Caco-2 (cell line): ENCODE measurements around the gene CCDC9B. TPM values are rescaled to one million over a fixed set of nuclear protein-coding genes. Genes with fewer than 3 reads are reported as not detected.

Source experiments
- BruUV-seq: library from RNA; stranded (reverse); fragments of 400-500 nt; replicated peaks from 2 replicates; lab custom pipeline; 2021; lab: Mats Ljungman, UMichigan
- CTCF ChIA-PET: fragments of 300-600 bp; sonication (Branson Sonifier 250); formaldehyde crosslinking; loops from one replicate; lab custom pipeline; 2022; ENCODE audit warnings: antibody characterized with exemption; lab: Charles Lee
- POLR2A ChIA-PET: fragments of 300-600 bp; sonication (Branson Sonifier 250); formaldehyde crosslinking; loops from one replicate; lab custom pipeline; 2022; ENCODE audit warnings: antibody characterized with exemption; lab: Charles Lee
- DNase-seq, 2 experiments: peaks; one replicate each; pipeline versions ENCODE4 v3.0.0 to v3.0.0-alpha.2; 2020 to 2022
- H3K27me3 ChIP-seq: replicated peaks from 2 replicates; pipeline ENCODE4 v1.6.0; 2011; ENCODE audit warnings: low read length; ENCODE audit not compliant: control insufficient read depth, insufficient read depth
- H3K36me3 ChIP-seq: 2 replicates; pipeline ENCODE4 v1.5.1; 2011; ENCODE audit warnings: low read length; ENCODE audit not compliant: control insufficient read depth, insufficient read depth
- H3K4me1 ChIP-seq: fragments of 250-450 bp; sonication (Bioruptor Pico); 2 replicates; pipeline ENCODE4 v1.5.1; 2020; ENCODE audit warnings: mild to moderate bottlenecking
- H3K4me3 ChIP-seq: 2 replicates; pipeline ENCODE4 v1.5.1; 2011; ENCODE audit warnings: low read depth, mild to moderate bottlenecking, control low read depth, low read length
- H3K9me3 ChIP-seq: fragments of 250-450 bp; sonication (Bioruptor Pico); 2 replicates; pipeline ENCODE4 v1.5.1; 2020; ENCODE audit warnings: mild to moderate bottlenecking, moderate library complexity
- H3K27ac Mint-ChIP-seq: one replicate; pipeline ENCODE4 v1.8.0; 2022; ENCODE audit warnings: mixed read lengths; ENCODE audit not compliant: unreplicated experiment
- H3K27me3 Mint-ChIP-seq: one replicate; pipeline ENCODE4 v1.8.0; 2022; ENCODE audit warnings: mixed read lengths; ENCODE audit not compliant: insufficient read depth, unreplicated experiment
- H3K36me3 Mint-ChIP-seq: one replicate; pipeline ENCODE4 v1.8.0; 2022; ENCODE audit warnings: mild to moderate bottlenecking, mixed read lengths; ENCODE audit not compliant: insufficient read depth, unreplicated experiment
- H3K4me1 Mint-ChIP-seq: one replicate; pipeline ENCODE4 v1.8.0; 2022; ENCODE audit warnings: low read depth, mixed read lengths; ENCODE audit not compliant: unreplicated experiment
- H3K4me3 Mint-ChIP-seq: one replicate; pipeline ENCODE4 v1.8.0; 2022; ENCODE audit warnings: mild to moderate bottlenecking, moderate library complexity, mixed read lengths; ENCODE audit not compliant: unreplicated experiment
- H3K9me3 Mint-ChIP-seq: one replicate; pipeline ENCODE4 v1.8.0; 2022; ENCODE audit warnings: mixed read lengths; ENCODE audit not compliant: unreplicated experiment
- intact Hi-C: fragments of 100-400 bp; cut with micrococcal nuclease; formaldehyde crosslinking; loops from one replicate; pipeline ENCODE4 v1.10.0; 2022; ENCODE audit not compliant: unreplicated experiment
- total RNA-seq: library from RNA; stranded (reverse); gene quantifications from 2 replicates; pipeline ENCODE4 v1.2.3, GENCODE V29; 2022
- TF ChIP-seq, protein P1 (sequence below), 2 experiments: fragments of 200-600 bp in 1 of 2; IDR thresholded peaks; 1 replicate in 1 of 2; 2 replicates in 1 of 2; pipeline versions ENCODE4 v1.5.1 to v1.8.0; 2011 to 2022; ENCODE audit warnings: antibody characterized with exemption in 1 of 2, control low read depth in 1 of 2, inconsistent platforms in 1 of 2, low read depth in 1 of 2, low read length in 1 of 2, mild to moderate bottlenecking in 1 of 2, moderate library complexity in 1 of 2; ENCODE audit not compliant: insufficient read depth in 1 of 2, severe bottlenecking in 1 of 2, unreplicated experiment in 1 of 2

CCDC9B gene
- total RNA-seq, 1 experiment from 2014 or later = 0.86 TPM

- H3K4me3 Mint-ChIP-seq = no peak overlapping the region
- Histone ChIP-seq H3K9me3 (no peaks in the 10 kb centered on the region), H3K4me3 (no peak overlapping the region), H3K4me1 (no peaks in the 10 kb centered on the region), H3K36me3 (no peaks in the 10 kb centered on the region), H3K27me3 (no peaks in the 10 kb centered on the region)
- no peaks in the 10 kb centered on the region for H3K9me3 Mint-ChIP-seq
- DNase-seq = no peak
- H3K27me3 Mint-ChIP-seq = no peaks in the 10 kb centered on the region
- peaks cover 7% of the 10 kb centered on the region for H3K4me1 Mint-ChIP-seq
- TF ChIP-seq, protein P1, sequence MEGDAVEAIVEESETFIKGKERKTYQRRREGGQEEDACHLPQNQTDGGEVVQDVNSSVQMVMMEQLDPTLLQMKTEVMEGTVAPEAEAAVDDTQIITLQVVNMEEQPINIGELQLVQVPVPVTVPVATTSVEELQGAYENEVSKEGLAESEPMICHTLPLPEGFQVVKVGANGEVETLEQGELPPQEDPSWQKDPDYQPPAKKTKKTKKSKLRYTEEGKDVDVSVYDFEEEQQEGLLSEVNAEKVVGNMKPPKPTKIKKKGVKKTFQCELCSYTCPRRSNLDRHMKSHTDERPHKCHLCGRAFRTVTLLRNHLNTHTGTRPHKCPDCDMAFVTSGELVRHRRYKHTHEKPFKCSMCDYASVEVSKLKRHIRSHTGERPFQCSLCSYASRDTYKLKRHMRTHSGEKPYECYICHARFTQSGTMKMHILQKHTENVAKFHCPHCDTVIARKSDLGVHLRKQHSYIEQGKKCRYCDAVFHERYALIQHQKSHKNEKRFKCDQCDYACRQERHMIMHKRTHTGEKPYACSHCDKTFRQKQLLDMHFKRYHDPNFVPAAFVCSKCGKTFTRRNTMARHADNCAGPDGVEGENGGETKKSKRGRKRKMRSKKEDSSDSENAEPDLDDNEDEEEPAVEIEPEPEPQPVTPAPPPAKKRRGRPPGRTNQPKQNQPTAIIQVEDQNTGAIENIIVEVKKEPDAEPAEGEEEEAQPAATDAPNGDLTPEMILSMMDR (IDR thresholded peaks at IDR 0.05; ENCODE audit: insufficient read depth in 1 of 2, low read depth in 1 of 2, low read length in 1 of 2, severe bottlenecking in 1 of 2, unreplicated experiment in 1 of 2) = no peak
- intact Hi-C loops = no loop called here
- POLR2A ChIA-PET = no interaction called here
- BruUV-seq = no TSS peak
- no peak overlapping the region for H3K27ac Mint-ChIP-seq
- CTCF ChIA-PET = interaction anchor here (1.7 kb wide), 1 partner anchor 19 kb away, joined by 5 read pairs; no protein-coding TSS in a partner anchor
- H3K36me3 Mint-ChIP-seq = no peaks in the 10 kb centered on the region
Measured at GRCh38 chr15:40363611-40364010, 22.9 kb upstream of the CCDC9B start.

GRCh38 chr15:40361640-40362039 is 20.9 kb upstream of the CCDC9B start:
- Histone ChIP-seq H3K36me3 (no peaks in the 10 kb centered on the region), H3K9me3 (no peaks in the 10 kb centered on the region), H3K4me1 (peaks cover 12% of the 10 kb centered on the region), H3K27me3 (no peaks in the 10 kb centered on the region), H3K4me3 (no peak overlapping the region)
- no peaks in the 10 kb centered on the region for H3K27me3 Mint-ChIP-seq
- H3K4me3 Mint-ChIP-seq = no peak overlapping the region
- peaks cover 14% of the 10 kb centered on the region for H3K4me1 Mint-ChIP-seq
- no peaks in the 10 kb centered on the region for H3K36me3 Mint-ChIP-seq
- TF ChIP-seq, protein P1 (IDR thresholded peaks at IDR 0.05; ENCODE audit: insufficient read depth in 1 of 2, low read depth in 1 of 2, low read length in 1 of 2, severe bottlenecking in 1 of 2, unreplicated experiment in 1 of 2) = no peak
- no TSS peak for BruUV-seq
- intact Hi-C loops = no loop called here
- DNase-seq = no peak
- no peaks in the 10 kb centered on the region for H3K9me3 Mint-ChIP-seq
- H3K27ac Mint-ChIP-seq = no peak overlapping the region
- ChIA-PET CTCF (no interaction called here), POLR2A (no interaction called here)

- H3K36me3 ChIP-seq = no peaks in the 10 kb centered on the region
- CTCF ChIA-PET = interaction anchor here (0.6 kb wide), 1 partner anchor 37 kb away, joined by 3 read pairs; no protein-coding TSS in a partner anchor
- TF ChIP-seq, protein P1 (IDR thresholded peaks at IDR 0.05; ENCODE audit: insufficient read depth in 1 of 2, low read depth in 1 of 2, low read length in 1 of 2, severe bottlenecking in 1 of 2, unreplicated experiment in 1 of 2) = no peak
- DNase-seq = no peak
- no peaks in the 10 kb centered on the region for H3K9me3 ChIP-seq
- intact Hi-C loops = no loop called here
- no peak overlapping the region for H3K4me3 ChIP-seq
- POLR2A ChIA-PET = no interaction called here
- Mint-ChIP-seq H3K27ac (no peak overlapping the region), H3K27me3 (no peaks in the 10 kb centered on the region), H3K4me3 (no peak overlapping the region), H3K4me1 (peaks cover 25% of the 10 kb centered on the region), H3K36me3 (peaks cover 7% of the 10 kb centered on the region), H3K9me3 (no peaks in the 10 kb centered on the region)
- BruUV-seq = no TSS peak
- peaks cover 12% of the 10 kb centered on the region for H3K4me1 ChIP-seq
- H3K27me3 ChIP-seq = no peaks in the 10 kb centered on the region
Measured at GRCh38 chr15:40360015-40360414, 19.3 kb upstream of the CCDC9B start.
